CD4-positive, alpha-beta T cell treated with Interleukin-10 for 1 hour (primary cell): ENCODE data around the gene JUNB.
A peak's percentile ranks its signal among the peaks of the same experiment; 100 is the strongest.

Experiments used
- DNase-seq: peaks from one replicate; pipeline ENCODE4 v3.0.0-alpha.2; 2020

JUNB gene

DNA sequence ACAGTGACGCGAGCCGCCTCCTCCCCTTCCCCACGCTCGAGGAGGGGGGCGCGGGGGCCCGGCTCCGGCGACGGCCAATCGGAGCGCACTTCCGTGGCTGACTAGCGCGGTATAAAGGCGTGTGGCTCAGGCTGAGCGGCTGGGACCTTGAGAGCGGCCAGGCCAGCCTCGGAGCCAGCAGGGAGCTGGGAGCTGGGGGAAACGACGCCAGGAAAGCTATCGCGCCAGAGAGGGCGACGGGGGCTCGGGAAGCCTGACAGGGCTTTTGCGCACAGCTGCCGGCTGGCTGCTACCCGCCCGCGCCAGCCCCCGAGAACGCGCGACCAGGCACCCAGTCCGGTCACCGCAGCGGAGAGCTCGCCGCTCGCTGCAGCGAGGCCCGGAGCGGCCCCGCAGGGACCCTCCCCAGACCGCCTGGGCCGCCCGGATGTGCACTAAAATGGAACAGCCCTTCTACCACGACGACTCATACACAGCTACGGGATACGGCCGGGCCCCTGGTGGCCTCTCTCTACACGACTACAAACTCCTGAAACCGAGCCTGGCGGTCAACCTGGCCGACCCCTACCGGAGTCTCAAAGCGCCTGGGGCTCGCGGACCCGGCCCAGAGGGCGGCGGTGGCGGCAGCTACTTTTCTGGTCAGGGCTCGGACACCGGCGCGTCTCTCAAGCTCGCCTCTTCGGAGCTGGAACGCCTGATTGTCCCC lies at the start of gene JUNB:
Gene JUNB, plus strand, starts transcription at position 142 of the 706 bp plus-strand sequence. Its CDS starts 286 bp downstream, at position 428.
- peak; percentile 99 for DNase-seq

DNA sequence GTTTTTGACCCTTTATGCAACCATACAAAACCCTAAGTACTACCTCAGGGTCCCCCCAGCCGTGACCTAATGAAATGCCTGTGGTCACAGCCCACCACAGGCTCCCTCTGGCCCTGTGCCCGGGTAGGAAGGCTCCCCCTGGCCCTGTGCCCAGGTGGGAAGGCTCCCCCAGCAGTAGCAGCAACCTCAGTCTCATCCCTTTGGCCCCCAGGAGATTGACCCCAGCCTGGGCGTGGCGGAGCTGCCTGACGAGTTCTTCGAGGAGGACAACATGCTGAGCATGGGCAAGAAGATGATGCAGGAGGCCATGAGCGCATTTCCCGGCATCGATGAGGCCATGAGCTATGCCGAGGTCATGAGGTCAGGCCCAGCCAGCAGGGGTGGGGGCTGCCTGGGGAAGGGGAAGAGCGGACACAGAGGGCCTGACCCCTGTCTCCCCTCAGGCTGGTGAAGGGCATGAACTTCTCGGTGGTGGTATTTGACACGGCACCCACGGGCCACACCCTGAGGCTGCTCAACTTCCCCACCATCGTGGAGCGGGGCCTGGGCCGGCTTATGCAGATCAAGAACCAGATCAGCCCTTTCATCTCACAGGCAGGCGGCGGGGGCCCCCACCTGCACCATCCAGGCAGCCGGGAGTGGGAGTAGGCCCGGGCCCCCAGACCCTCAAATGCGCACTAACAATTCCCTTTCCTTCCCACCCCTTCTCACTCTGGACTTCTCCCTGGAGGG lies 46.0 kb upstream of the JUNB start:
- no peak for DNase-seq

DNA sequence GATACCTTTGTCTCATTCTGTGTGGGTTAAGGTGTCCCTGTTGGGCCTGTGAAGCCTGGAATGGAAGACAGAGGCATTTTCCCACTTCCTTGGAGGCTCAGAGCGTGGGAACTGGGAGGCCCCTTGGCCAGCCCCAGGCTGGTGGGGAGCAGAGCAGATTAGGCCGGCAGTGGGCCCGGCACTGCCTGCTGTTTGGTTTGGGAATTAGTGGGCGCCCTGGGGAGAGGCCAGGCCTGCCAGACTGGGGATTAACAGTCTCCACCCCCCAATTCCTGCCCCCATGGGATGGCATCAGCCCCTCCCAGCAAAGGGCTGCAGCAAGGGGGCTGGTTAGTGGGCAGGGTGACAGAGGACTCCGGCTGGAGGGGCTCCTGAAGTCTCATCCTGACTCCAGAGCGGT lies 42.8 kb upstream of the JUNB start:
- DNase-seq, result no peak

DNA sequence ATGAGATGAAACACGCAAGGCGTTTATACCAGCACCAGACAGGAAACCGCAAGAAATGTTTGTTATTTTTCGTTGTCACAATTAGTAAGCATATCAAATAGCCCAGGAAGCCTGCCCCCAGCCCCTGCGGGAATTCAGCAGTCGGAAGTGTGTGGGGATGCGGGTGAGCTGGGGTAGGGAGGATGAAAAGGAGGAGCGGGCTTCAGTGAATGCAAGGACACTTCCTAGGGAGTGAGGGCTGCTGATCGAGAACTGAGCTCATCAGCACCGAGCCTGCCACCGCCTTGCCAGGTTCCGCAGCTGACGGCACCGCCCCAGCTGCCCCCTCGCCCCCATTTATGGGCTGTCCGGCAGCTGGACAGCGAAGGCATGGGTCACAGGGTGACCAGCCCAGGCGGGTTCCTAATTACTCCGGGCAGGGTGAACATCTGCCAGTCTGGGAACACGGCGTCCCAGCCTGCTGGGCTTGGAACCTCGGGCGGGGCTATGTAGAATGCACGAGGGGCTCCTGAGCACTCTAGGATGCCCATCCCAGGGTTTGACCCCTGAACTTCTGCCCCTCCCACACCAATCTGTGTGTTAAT lies 41.3 kb upstream of the JUNB start:
- DNase-seq, result no peak

DNA sequence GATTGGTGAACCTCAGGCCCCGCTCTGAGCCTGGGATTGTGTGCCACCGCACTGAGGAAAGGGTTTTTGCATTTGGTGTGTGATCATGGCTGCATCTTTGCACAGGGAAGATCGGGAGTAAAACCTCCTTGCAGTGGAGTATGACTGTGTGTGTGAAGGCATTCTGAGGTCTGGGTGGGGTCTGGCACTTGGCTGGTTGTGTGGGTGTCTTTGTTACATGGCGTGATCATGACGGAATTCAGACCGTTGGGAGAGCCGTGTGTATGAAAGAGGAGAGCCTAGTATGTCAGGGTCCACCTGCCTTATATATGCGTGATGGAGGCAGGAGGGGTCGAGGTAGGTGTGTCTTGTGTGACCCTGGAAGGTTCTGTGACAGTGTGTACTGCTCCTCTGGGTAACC lies 40.4 kb upstream of the JUNB start:
- no peak for DNase-seq

DNA sequence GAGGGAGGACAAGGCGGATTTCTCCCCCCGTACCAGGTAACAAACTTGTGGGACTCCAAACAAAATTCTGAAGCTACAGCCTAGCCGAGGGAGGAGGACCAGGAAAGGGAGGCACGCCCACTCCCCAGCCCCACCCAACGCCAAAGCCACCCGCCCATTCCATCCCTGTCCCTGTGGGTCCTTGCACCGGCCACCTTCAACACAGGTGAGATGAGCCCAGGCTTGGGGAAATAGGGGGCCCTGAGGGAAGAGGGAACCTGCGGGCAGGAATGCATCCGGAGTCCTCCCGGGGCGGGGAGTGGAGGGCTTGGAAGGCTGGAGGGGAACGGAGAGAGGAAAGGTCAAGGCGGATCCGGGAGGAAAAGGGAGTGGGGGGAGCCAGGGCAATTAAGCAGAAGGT lies 39.7 kb upstream of the JUNB start, which contains the start of gene BEST2:
Gene BEST2, plus strand, starts transcription at position 157 of the 400 bp plus-strand sequence. CDS start 802 bp downstream, outside the sequence.
- DNase-seq, result no peak

DNA sequence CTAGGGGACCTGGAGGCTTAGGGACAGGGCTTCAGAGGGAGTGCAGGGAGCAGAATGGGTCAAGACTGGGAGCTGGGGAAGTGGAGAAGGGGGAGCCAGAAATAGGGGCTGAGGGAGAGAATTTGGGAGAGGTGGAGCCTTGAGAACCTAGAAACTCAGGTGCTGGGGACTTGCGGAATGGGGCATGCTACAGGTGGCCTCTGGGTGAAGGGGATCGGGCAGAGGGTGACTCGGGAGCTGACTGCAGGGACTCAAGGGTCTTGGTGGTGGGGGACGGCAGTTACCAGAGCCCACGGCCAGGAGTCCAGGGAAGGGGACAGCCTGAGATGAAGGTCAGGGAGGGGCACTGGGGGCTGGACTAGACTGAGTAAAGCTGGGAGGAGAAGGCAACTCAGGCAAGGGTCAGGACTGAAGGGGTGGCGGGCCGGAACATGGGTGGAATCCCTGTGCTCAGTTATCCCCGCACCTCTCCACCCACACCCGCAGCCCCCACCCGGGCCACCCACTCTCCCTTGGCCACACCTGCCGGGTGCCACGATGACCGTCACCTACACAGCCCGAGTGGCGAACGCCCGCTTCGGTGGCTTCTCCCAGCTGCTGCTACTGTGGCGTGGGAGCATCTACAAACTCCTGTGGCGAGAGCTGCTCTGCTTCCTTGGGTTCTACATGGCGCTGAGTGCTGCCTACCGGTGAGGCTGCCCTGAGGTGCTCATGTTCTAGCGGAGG lies 39.1 kb upstream of the JUNB start:
- DNase-seq, result no peak

DNA sequence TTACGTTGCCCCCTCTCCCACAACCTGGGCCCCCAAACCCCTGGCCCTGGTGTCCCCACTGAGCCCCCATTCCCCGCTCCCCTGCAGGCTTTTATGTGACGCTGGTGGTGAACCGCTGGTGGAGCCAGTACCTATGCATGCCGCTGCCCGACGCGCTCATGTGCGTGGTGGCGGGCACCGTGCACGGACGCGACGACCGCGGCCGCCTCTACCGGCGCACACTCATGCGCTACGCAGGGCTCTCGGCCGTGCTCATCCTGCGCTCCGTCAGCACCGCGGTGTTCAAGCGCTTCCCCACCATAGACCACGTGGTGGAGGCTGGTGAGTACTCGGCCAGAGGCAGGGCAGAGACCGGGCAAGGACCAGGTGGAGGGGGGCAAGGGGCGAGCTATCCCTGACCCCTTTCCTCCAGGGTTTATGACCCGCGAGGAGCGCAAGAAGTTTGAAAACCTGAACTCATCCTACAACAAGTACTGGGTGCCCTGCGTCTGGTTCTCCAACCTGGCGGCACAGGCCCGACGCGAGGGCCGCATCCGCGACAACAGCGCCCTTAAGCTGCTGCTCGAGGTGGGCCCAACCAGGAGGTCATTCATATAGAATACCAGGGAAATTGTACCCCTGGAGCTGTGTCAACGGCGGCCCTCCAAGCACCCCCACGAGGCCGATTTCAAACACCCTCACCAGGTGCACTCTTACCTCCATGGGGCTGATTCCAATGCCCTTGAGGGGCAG lies 36.7 kb upstream of the JUNB start:
- no peak for DNase-seq

DNA sequence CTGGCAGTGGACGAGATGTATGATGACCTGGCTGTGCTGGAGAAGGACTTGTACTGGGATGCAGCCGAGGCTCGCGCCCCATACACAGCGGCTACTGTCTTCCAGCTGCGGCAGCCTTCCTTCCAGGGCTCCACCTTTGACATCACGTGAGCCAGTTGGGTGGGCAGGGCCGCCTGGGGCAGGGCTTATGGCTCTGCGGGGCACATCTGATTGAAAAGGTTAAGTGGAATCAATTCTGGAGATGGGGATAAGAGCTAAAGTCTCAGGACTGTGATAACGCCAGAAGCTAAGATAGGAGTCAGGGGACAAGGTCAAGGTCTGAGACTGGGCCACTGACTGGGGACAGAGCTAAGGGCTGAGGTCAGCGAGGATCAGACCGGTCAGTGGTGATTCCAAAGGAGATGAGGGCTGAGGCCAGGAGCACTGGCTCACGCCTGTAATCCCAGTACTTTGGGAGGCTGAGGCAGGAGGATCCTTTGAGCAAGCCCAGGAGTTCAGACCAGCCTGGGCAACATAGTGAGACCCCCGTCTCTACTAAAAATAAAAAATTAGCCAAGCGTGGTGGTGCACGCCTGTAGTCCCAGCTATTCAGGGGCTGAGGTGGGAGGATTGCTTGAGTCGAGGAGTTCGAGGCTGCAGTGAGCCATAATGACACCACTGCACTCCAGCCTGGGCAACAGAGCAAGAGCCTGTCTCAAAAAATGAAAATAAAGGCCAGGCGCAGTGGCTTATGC lies 35.0 kb upstream of the JUNB start:
- DNase-seq, result no peak

DNA sequence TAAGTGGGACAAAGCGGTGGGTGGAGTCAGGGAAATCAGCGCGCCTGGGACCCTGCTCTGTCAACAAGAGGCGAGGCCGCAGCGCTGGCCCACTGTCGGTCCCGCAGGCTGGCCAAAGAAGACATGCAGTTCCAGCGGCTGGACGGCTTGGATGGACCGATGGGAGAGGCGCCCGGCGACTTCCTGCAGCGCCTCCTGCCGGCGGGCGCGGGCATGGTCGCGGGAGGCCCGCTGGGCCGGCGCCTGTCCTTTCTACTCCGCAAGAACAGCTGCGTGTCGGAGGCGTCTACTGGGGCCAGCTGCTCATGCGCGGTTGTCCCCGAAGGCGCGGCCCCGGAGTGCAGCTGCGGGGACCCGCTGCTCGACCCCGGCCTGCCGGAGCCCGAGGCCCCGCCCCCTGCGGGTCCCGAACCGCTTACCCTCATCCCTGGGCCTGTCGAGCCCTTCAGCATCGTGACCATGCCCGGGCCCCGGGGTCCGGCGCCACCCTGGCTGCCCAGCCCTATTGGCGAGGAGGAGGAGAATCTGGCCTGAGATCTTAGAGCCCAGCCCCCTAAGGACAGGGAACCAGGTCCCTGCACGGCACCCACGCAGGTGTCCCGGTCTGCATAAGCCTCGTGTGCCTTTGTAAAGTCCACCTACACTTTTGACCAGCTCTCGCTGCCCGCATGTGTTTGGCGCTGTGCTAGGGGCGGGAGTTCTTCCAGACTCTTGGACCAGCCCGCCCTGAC lies 33.6 kb upstream of the JUNB start:
- peak; percentile 67 for DNase-seq

DNA sequence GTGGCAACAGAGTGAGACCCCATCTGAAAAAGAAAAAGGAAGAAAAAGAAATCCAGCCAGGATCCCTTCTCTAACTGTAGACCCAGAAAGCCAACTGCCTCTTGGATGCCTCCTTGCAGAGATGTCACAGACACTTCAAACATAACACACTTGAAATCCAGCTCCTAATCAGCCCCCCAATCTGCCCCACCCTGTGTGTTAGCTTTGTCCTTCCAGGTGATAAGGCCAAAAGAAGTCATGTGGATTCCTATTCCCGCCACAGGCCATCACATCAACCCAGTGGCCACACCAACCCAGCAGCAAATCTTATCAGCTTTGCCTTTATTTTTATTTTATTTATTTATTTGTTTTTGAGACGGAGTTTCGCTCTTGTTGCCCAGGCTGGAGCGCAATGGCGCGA lies 31.6 kb upstream of the JUNB start:
- DNase-seq, result no peak

DNA sequence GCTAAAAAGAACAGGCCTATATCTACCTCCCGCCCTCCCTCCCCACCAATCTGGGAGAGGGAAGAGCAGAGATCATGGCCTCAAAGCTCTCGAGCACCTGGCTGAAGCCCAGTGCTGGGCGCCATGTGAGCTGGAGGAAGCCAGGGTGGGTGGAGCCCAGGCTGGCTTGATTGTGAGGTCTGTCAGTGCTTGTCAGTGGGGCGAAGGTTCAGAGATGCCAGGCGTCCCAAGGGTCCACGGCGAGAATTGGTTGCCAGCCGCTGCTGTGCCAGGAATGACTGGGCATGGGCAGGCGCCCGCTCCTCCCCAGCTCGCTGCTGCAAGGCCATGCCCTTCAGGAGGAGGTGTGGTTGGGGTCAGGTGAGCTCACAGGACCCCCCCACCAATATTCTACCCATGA lies 28.2 kb upstream of the JUNB start:
- no peak for DNase-seq

DNA sequence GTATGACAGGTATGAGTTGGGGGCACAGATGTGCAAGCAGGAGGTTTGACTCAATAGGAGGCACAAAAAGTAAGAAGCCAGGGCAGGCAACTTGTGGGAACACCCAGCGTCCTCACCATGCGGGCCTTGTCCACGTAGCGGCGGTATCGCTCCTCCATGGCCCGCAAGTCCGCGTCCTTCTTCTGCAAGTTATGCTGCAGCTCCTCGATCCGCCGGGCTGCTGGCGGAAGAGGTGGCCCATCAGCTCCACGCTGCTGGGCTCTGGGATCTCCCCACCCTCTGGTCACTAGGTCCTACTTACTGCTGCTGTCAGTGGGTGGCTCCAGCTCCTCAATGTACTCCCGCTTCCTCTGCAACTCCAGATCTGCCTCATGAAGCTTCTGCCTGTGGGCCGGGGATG lies 26.6 kb upstream of the JUNB start:
- DNase-seq, result no peak

DNA sequence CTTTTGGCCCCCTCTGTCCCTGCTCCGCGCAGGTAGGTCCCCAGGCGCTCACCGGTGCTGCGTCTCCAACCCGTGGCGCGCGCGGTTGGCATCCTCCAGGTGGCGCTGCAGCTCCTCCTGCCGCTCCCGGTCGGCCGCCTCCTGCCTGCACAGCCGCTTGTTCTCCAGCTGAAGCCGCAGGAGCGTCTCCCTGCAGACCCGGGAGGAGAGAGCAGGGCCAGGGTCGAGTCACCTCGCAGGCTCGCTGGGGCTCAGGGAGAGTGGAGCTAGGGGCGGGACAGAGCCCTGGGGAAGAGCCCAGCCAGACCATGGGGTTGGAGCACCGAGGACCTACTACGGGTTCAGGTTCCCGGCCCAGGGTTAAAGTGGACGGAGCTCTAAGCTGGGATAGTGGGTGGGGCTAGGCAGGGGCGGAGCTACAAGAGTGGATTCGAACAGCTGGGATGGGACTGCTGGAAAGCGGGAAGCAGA lies 25.2 kb upstream of the JUNB start:
- peak; percentile 86 for DNase-seq

DNA sequence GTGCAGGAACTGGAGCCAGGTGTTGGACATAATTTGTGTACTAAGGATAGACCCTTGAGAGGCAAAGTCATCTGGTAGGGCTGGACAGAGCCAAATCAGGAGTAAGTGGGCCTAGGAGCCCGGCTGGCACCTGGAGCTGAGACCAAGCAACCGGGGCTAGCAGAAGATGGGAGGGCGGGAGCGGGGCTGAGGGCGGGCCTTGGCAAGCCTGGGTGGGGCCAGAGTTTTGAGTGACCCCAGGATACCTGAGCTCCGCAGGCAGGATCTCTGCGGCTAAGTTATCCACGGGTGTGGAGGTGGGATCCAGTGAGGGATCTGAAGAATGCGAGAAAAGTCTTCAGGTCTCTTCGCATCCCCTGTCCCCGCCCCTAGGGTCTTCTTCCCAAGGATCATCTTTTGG lies 24.1 kb upstream of the JUNB start:
- no peak for DNase-seq

DNA sequence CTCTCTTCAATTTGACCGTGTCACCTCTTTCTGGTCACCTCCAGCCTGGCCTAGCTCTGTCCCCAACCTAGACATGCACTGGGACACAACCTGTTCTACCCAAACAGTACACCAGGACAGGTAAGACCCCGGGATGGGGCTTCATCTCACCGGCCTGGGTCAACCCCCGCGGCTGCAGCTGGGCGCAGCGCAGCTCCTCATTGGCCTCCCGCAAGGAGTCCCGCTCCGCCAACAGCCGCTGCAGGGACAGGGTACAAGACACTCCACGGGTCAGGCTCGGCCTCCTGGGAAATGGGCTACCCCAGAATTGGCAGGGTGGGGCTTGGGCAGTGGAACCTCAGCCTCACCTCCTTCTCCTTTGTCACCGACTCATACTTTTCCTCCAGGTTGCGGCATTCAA lies 23.6 kb upstream of the JUNB start:
- no peak for DNase-seq

DNA sequence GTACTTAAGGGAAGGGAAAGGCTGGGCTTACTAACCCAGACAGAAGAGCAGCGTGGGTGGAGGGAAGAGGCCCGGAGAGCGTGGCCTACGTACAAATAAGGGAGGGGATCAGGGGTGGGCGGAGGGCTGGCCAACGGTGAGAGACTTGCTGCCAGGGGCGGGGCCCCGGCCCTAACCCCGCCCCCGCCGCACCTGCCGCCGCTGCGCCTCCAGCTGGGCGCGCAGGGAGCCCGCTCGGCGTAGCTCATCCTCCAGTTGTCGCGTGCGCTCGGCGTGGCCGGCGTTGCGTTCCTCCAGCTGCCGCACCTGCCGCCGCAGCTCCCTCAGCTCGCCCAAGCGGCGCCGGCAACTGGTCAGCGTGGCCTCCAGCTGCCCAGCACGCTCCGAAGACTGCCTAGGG lies 21.6 kb upstream of the JUNB start:
- peak; percentile 80 for DNase-seq

DNA sequence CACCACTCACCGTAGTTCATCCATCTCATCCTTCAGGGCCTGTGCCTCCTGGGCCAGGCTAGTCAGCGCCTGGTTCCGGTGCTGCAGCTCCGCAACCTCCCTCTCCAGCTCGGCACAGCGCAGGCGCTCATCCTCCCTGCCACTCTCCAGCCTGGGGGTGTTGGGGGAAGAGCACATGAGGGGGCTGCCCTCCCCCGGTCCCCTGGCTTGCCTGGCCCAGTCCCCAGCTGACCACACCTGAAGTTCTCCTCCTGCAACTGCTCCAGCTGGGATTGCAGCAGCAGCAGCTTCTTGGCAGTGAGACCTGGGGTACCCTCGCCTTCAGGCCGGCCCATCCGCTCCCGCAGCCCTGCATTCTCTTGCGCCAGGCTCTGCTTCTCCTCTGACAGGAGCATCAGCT lies 20.4 kb upstream of the JUNB start:
- no peak for DNase-seq

DNA sequence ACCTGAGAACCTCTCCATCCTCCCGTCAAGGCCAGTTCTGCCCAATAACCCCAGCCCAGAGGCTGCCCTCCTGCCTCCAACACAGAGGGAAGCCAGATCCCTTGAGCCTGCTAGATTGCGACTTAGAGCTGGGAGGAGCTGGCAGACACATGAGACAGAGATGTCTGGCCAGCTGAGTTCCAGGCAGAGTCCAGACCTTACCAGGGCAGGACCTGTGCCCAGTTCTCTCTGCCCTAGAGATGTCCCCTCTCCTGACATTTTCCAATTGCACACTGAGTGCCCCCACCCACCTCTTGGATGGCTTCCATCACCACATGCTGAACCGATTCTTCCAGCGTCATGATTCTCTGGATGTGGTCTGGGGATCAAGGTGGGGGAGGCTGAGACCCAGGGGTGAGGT lies 19.0 kb upstream of the JUNB start:
- no peak for DNase-seq

DNA sequence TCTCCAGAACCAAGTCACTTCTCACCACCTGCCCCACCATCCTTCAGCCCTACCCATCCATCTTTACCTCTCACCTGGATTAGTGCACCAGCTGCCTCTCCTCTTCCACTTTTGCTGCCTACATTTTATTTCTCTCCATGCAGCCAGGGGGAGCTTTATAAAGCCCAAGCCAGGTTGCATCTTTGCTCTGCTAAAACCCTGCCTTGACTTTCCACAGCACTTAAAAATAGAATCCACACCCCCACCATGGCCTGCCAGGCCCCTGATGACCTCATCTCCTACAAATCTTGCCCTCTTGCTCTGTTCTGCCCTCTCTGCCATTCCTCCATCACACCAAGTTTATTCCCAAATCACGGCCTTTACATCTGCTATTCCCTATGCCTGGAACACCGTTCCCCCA lies 17.7 kb upstream of the JUNB start:
- no peak for DNase-seq
